K562 (cell line): ENCODE data around the gene CD46. TPM values are rescaled to one million over a fixed set of nuclear protein-coding genes. Genes with fewer than 3 reads are reported as not detected.
A peak's percentile ranks its signal among the peaks of the same experiment; 100 is the strongest.

Experiments used
- ESRRA ChIP-seq: fragments of 450-650 bp; IDR thresholded peaks from 2 replicates; pipeline ENCODE4 v1.6.1; 2014; ENCODE audit warnings: low read depth, mild to moderate bottlenecking, moderate library complexity, borderline replicate concordance
- L3MBTL2 ChIP-seq: fragments of 450-650 bp; IDR thresholded peaks from 2 replicates; pipeline ENCODE4 v1.6.1; 2016; ENCODE audit warnings: mild to moderate bottlenecking, moderate library complexity
- PHF8 ChIP-seq: fragments of 200-600 bp; sonication (generic); IDR thresholded peaks from 2 replicates; pipeline ENCODE4 v1.6.1; 2012; ENCODE audit warnings: mixed run types, mild to moderate bottlenecking, inconsistent platforms, low read length, moderate library complexity, borderline replicate concordance
- POLR2A ChIP-seq: fragments of 450-650 bp; conservative IDR thresholded peaks from 2 replicates; pipeline ENCODE4 v1.6.1; 2016
- PRMT5 ChIP-seq: sonication (generic); formaldehyde crosslinking; IDR thresholded peaks from 2 replicates; pipeline ENCODE4 v1.5.0; 2020; ENCODE audit warnings: missing genetic modification reagents
- RB1 ChIP-seq: fragments of 450-650 bp; IDR thresholded peaks from 2 replicates; pipeline ENCODE4 v1.6.1; 2017; ENCODE audit warnings: low read depth, mild to moderate bottlenecking
- SMARCE1 ChIP-seq: fragments of 450-650 bp; IDR thresholded peaks from 2 replicates; pipeline ENCODE4 v1.7.1; 2016; ENCODE audit warnings: mild to moderate bottlenecking
- SOX6 ChIP-seq: fragments of 450-650 bp; IDR thresholded peaks from 2 replicates; pipeline ENCODE4 v1.6.1; 2014; ENCODE audit warnings: mild to moderate bottlenecking
- TAF15 ChIP-seq: fragments of 200-400 bp; formaldehyde crosslinking; IDR thresholded peaks from 2 replicates; pipeline ENCODE4 v1.6.1; 2017; ENCODE audit warnings: mild to moderate bottlenecking, low read depth, low read length, moderate library complexity
- TAF7 ChIP-seq: fragments of 450-650 bp; IDR thresholded peaks from 2 replicates; pipeline ENCODE4 v1.6.1; 2016; ENCODE audit warnings: missing genetic modification characterization, missing compliant biosample characterization
- ZNF282 ChIP-seq: sonication (generic); formaldehyde crosslinking; IDR thresholded peaks from 2 replicates; pipeline ENCODE4 v1.8.1; 2023; ENCODE audit warnings: missing genetic modification reagents
- ZNF551 ChIP-seq: fragments of 250-450 bp; sonication (Bioruptor Pico); IDR thresholded peaks from 2 replicates; pipeline ENCODE4 v1.5.0; 2021; ENCODE audit warnings: mild to moderate bottlenecking, moderate library complexity
- polyA plus RNA-seq, 8 experiments: library from polyadenylated mRNA; depleted of rRNA in 4 of 8; stranded (reverse) in 5 of 8; unstranded in 3 of 8; fragments of >200 nt; fragmentation: Nextera tagmentation in 2 of 8; fragmentation: Illumina TruSeq in 1 of 8; extraction: Ambion mirVana in 2 of 8; extraction: Trizol in 1 of 8; gene quantifications; 2 replicates each; pipeline versions ENCODE4 v1.2.1 to v1.2.3, GENCODE V29; 2011 to 2014; ENCODE audit warnings: inconsistent platforms in 1 of 8, missing spikeins in 1 of 8
- total RNA-seq, 7 experiments: library from RNA; depleted of rRNA in 6 of 7; stranded (reverse); fragments of >200 nt in 6 of 7; fragmentation: Illumina TruSeq in 2 of 7; extraction: Trizol in 2 of 7; gene quantifications; 2 replicates each; pipeline versions ENCODE4 v1.2.1 to v1.2.3, GENCODE V29; 2011 to 2021; ENCODE audit warnings: low replicate concordance in 1 of 7
- TF ChIP-seq, protein P1 (sequence below): fragments of 450-650 bp; formaldehyde crosslinking; IDR thresholded peaks from 2 replicates; pipeline ENCODE4 v1.4.0; 2022; ENCODE audit warnings: missing genetic modification characterization
- TF ChIP-seq, protein P2 (sequence below): fragments of 250-450 bp; sonication (Bioruptor Pico); IDR thresholded peaks from 2 replicates; pipeline ENCODE4 v1.8.0; 2021; ENCODE audit warnings: moderate library complexity, mild to moderate bottlenecking, inconsistent platforms
- TF ChIP-seq, protein P3 (sequence below), 2 experiments: fragments of 450-650 bp in 1 of 2; sonication (generic) in 1 of 2; formaldehyde crosslinking in 1 of 2; IDR thresholded peaks; 2 replicates each; pipeline versions ENCODE4 v1.7.1 to v1.9.0; 2016 to 2022; ENCODE audit warnings: inconsistent platforms in 1 of 2, mild to moderate bottlenecking in 1 of 2, missing genetic modification reagents in 1 of 2

Gene CD46
- total and polyA plus RNA-seq, 9 of the 15 experiments (the other 6 are each of a cell fraction or from before 2014, with no cell fraction given) = 87.9 to 374 (median 156) TPM

GRCh38 chr1:207817778-207818751 lies 66.2 kb downstream of the CD46 start (continued):
- TF ChIP-seq, protein P1, sequence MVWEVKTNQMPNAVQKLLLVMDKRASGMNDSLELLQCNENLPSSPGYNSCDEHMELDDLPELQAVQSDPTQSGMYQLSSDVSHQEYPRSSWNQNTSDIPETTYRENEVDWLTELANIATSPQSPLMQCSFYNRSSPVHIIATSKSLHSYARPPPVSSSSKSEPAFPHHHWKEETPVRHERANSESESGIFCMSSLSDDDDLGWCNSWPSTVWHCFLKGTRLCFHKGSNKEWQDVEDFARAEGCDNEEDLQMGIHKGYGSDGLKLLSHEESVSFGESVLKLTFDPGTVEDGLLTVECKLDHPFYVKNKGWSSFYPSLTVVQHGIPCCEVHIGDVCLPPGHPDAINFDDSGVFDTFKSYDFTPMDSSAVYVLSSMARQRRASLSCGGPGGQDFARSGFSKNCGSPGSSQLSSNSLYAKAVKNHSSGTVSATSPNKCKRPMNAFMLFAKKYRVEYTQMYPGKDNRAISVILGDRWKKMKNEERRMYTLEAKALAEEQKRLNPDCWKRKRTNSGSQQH (CRISPR knock-in tag) = 0 out of 2 replicates have a peak, but pooled peaks have one; percentile 61
- TF ChIP-seq SOX6 (peak; percentile 35; the same call in 1 of the 2 replicates), PRMT5 (no peak), POLR2A (no peak), ESRRA (no peak), SMARCE1 (peak; percentile 17; the same call in 1 of the 2 replicates), PHF8 (no peak; the same call in 1 of the 2 replicates), TAF7 (peak; percentile 36; the same call in 1 of the 2 replicates), ZNF282 (CRISPR knock-in tag) (no peak), RB1 (no peak), TAF15 (no peak), L3MBTL2 (no peak), ZNF551 (no peak)
- TF ChIP-seq, protein P2, sequence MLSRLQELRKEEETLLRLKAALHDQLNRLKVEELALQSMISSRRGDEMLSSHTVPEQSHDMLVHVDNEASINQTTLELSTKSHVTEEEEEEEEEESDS (CRISPR knock-in tag) = no peak
- TF ChIP-seq, protein P3, sequence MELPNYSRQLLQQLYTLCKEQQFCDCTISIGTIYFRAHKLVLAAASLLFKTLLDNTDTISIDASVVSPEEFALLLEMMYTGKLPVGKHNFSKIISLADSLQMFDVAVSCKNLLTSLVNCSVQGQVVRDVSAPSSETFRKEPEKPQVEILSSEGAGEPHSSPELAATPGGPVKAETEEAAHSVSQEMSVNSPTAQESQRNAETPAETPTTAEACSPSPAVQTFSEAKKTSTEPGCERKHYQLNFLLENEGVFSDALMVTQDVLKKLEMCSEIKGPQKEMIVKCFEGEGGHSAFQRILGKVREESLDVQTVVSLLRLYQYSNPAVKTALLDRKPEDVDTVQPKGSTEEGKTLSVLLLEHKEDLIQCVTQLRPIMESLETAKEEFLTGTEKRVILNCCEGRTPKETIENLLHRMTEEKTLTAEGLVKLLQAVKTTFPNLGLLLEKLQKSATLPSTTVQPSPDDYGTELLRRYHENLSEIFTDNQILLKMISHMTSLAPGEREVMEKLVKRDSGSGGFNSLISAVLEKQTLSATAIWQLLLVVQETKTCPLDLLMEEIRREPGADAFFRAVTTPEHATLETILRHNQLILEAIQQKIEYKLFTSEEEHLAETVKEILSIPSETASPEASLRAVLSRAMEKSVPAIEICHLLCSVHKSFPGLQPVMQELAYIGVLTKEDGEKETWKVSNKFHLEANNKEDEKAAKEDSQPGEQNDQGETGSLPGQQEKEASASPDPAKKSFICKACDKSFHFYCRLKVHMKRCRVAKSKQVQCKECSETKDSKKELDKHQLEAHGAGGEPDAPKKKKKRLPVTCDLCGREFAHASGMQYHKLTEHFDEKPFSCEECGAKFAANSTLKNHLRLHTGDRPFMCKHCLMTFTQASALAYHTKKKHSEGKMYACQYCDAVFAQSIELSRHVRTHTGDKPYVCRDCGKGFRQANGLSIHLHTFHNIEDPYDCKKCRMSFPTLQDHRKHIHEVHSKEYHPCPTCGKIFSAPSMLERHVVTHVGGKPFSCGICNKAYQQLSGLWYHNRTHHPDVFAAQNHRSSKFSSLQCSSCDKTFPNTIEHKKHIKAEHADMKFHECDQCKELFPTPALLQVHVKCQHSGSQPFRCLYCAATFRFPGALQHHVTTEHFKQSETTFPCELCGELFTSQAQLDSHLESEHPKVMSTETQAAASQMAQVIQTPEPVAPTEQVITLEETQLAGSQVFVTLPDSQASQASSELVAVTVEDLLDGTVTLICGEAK (IDR thresholded peaks at IDR 0.05) = no peak
- TF ChIP-seq, protein P3 (CRISPR knock-in tag; IDR thresholded peaks at IDR 0.05) = no peak
